ENCODE results near the gene DCST2.

DCST2 gene

GRCh38 chr1:155052439-155053395 lies 19.1 kb upstream of the DCST2 start:
- no peak overlapping the region for H3K27ac Mint-ChIP-seq
- no peak for TF ChIP-seq CTCF (IDR thresholded peaks at IDR 0.05)
- DNase-seq: no peak
- peak overlapping the region; percentile 84 for H3K4me3 Mint-ChIP-seq
- H3K27me3 Mint-ChIP-seq (ENCODE audit: low read depth, poor library complexity): peaks cover 11% of the 10 kb centered on the region
- H3K4me1 Mint-ChIP-seq: peaks cover 42% of the 10 kb centered on the region
- no peaks in the 10 kb centered on the region for H3K9me3 Mint-ChIP-seq
- H3K36me3 Mint-ChIP-seq (ENCODE audit: low read depth): no peaks in the 10 kb centered on the region

- peak; percentile 37 for DNase-seq
- Mint-ChIP-seq H3K4me1 (peaks cover 49% of the 10 kb centered on the region), H3K27ac (no peak overlapping the region), H3K36me3 (ENCODE audit: low read depth) (no peaks in the 10 kb centered on the region), H3K4me3 (peak overlapping the region; percentile 84), H3K9me3 (no peaks in the 10 kb centered on the region), H3K27me3 (ENCODE audit: low read depth, poor library complexity) (peaks cover 11% of the 10 kb centered on the region)
- no peak for TF ChIP-seq CTCF (IDR thresholded peaks at IDR 0.05)
Observed at GRCh38 chr1:155051777-155052398, 18.3 kb upstream of the DCST2 start.

- DNase-seq: no peak
- H3K27ac Mint-ChIP-seq: no peak overlapping the region
- peak overlapping the region; percentile 84 for H3K4me3 Mint-ChIP-seq
- no peak for TF ChIP-seq CTCF (IDR thresholded peaks at IDR 0.05)
- H3K9me3 Mint-ChIP-seq: no peaks in the 10 kb centered on the region
- H3K27me3 Mint-ChIP-seq (ENCODE audit: low read depth, poor library complexity): peaks cover 11% of the 10 kb centered on the region
- H3K36me3 Mint-ChIP-seq (ENCODE audit: low read depth): no peaks in the 10 kb centered on the region
- H3K4me1 Mint-ChIP-seq: peaks cover 51% of the 10 kb centered on the region
Observed at GRCh38 chr1:155051342-155051776, 17.8 kb upstream of the DCST2 start.

- DNase-seq: peak; percentile 92
- no peaks in the 10 kb centered on the region for H3K9me3 Mint-ChIP-seq
- peak within 1 kb of the TSS; percentile 84 for H3K4me3 Mint-ChIP-seq
- TF ChIP-seq CTCF (IDR thresholded peaks at IDR 0.05): peak; percentile 91
- no peak within 1 kb of the TSS for H3K27ac Mint-ChIP-seq
- peaks cover 51% of the 10 kb centered on the region for H3K4me1 Mint-ChIP-seq
- H3K27me3 Mint-ChIP-seq (ENCODE audit: low read depth, poor library complexity): peaks cover 11% of the 10 kb centered on the region
- H3K36me3 Mint-ChIP-seq (ENCODE audit: low read depth): no peaks in the 10 kb centered on the region
Observed at GRCh38 chr1:155050560-155051341, 17.2 kb upstream of the DCST2 start, which contains the start of gene ADAM15. ADAM15 (plus strand) TSS chr1:155051316; CDS start chr1:155051387, 71 bp downstream.

GRCh38 chr1:155049651-155050559 lies 16.3 kb upstream of the DCST2 start:
- H3K4me1 Mint-ChIP-seq: peaks cover 60% of the 10 kb centered on the region

More at GRCh38 chr1:155049651-155050559, 16.3 kb upstream of the DCST2 start:
- Mint-ChIP-seq H3K27me3 (ENCODE audit: low read depth, poor library complexity) (peaks cover 11% of the 10 kb centered on the region), H3K9me3 (no peaks in the 10 kb centered on the region), H3K27ac (peak overlapping the region; percentile 29), H3K4me3 (peak overlapping the region; percentile 82), H3K36me3 (ENCODE audit: low read depth) (no peaks in the 10 kb centered on the region)
- no peak for TF ChIP-seq CTCF (IDR thresholded peaks at IDR 0.05)
- no peak for DNase-seq

All from nephron progenitor cell (in vitro differentiated cells).